GM21423 (cell line): ENCODE measurements around the gene CHAT.
"Not testable (repeated sequence)": the region's sequence is repeated elsewhere in the genome, so short reads cannot be mapped to it uniquely, and the experiment has no call there.

ENCODE experiments used
- ATAC-seq: cut with Tn5 transposase; IDR thresholded peaks from one replicate; pipeline ENCODE4 v1.9.1; 2021; ENCODE audit warnings: mild to moderate bottlenecking, moderate library complexity; ENCODE audit not compliant: unreplicated experiment

CHAT gene

DNA sequence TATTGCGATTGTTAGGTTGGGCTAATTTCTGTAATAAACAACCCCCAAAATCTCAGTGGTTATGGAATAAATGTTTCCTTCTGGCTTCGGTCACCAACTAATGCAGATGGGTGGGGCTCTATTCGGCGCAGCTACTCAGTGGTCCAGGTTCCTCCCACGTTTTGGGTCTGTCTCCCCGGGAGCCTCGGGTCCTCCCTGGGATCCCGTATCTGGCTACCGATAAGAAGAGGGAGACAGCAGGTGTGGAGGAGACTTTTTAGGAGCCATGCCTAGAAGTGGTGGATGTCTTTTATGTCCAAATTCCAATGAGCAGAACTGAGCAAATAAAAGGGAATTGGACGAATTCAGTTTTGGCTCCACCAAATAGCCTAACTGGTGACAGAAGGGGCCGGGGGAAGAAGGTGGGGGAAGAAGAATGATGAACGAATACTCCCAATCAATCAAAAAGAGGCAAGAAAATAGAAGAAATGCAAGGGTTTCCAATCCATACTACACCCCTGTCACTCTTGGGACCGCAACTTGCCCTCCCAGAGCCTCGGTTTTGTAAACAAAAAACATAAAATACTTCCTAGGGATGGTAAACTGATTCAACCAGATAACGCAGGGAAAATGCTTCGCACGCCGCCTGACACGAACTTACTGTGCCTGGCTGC is 65.1 kb downstream of the CHAT start:
- ATAC-seq, result no peak

DNA sequence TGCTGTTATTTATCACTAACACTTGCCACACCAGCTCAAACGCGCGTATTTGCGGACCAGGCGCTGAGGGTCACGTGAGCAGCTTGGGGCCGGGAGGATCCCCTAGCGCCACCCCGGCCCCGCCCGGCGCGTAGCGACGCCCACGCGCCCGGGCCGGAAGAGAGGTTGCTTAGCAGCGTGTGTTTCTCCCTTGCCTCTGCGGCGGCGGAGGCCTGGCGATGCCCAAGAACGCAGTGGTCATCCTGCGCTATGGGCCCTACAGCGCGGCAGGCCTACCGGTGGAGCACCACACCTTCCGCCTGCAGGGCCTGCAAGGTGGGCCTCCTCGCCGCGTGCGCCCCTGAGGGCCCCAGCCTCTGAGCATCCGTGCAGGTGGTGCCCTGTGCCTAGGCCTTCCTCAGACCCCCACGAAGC is 65.7 kb downstream of the CHAT start, which contains the start of gene C10orf53:
Gene C10orf53, plus strand, starts transcription at position 172 of the 414 bp plus-strand sequence. Its CDS starts 47 bp downstream, at position 219.
- ATAC-seq, result no peak

DNA sequence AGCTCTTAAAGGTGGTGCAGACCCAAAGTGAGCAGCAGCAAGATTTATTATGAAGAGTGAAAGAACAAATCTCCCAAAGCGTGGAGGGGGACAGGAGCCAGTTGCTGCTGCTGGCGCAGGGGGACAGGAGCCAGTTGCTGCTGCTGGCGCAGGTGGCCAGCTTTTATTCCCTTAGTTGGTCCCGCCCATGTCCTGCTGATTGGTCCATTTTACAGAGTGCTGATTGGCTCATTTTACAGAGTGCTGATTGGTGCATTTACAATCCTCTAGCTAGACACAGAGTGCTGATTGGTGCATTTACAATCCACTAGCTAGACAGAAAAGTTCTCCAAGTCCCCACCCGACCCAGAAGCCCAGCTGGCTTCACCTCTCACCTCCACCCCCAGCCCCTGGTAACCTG is 68.6 kb downstream of the CHAT start:
- not testable (repeated sequence) for ATAC-seq

DNA sequence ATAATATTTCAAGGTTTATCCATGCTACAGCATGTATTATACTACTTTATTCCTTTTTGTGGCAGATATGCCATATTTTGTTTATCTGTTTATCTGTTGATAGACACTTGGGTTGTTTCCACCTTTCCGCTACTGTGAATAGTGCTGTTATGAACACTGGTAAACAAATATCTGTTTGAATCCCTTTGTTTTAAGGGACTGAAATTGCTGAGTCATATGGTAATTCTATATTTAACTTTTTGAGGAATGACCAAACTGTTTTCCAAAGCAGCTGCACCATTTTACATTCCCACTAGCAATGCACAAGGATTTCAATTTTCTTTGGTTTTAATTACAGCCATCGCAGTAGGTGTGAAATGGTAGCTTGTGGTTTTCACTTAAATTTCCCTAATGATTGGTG is 69.0 kb downstream of the CHAT start:
- no peak for ATAC-seq

DNA sequence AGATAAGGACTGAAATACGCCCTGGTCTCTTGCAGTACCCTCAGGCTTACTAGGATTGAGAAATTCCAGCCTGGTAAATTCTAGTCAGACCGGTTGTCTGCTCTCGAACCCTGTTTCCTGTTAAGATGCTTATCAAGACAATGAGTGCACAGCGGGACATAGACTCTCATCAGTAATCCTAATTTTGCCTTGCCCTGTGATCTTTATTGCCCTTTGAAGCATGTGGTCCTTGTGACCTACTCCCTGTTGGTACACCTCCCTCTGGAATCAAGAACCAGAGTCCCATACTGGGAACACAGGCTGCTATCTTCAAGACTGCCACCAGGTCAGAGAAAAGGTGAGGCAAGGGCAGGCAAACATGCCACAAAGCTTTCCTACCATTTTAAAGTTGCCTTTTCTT is 72.8 kb downstream of the CHAT start:
- ATAC-seq, result no peak

DNA sequence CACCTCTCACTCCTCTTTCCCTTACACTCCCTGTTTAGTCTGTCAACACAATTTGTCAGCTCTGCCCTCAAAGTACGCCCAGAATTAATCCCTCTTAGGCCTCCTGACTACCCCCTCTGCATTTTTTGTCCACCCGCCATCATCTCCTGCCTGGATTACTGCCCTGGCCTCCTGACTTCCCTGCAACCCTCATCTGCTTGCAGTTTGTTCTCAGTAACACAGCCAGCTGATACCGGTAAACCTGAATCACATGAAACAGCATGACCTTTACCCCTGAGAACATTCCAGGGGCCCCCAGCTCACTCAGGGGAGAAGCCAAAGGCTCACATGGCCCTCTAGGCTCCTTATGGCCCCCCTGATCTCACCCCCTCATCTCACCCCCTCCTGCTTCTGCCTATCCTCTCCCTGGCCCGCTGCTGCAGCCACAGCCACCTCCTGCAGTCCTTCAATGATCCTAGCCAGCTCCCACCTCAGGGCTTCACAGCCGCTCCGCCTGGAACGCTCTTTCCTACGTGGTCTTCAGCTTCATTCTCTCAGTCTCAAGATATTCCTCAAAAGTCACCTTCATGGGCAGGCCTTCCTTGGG is 74.5 kb downstream of the CHAT start:
- no peak for ATAC-seq

DNA sequence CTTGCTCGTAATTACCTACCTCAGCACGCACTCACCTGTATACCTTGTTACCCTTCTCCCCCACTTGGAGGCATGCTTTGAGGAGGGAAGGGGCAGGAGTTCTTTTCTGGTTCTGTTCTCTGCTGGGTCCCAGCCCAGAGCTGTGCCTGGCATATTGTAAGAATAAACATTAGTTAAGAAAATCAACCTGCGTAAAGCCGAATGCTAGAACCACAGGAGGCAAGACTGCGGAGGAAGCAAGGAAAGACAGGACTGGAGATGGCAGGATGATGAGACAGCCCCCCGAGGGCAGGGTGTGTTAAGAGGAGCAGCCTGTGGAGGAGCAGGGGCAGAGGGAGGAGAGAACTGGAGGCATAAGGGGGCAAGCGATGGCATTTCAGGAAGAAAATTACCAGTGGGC is 75.1 kb downstream of the CHAT start:
- no peak for ATAC-seq

DNA sequence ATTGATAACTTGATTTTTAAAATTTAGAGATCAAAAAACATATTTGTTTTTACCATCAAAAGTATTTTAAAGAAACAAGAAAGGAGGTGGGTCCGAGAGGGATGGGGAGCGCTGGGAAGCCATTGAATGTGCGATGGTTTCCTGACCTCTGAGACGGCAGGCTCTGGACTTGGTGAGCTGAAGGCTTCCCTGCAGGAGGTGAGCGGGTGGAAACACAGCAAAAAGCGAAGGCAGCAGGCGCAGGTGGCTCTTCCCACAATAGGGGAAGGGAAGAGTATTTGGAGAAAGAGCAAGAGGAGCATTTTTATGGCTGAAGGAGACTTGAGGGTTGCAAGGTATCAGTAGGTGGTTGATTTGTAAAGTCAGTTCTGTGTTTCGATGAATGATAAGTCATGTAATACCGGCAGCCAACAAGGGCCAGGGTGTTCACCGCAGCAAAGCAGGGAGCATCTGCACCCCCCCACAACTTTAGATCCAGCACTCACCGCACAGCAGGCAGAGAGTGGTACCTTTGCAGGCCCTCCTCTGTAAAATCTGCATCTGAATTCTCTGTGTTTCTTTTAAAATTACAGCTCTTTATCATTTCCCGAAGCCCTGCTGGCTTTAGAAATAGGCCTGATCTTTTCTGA is 76.2 kb downstream of the CHAT start:
- no peak for ATAC-seq

DNA sequence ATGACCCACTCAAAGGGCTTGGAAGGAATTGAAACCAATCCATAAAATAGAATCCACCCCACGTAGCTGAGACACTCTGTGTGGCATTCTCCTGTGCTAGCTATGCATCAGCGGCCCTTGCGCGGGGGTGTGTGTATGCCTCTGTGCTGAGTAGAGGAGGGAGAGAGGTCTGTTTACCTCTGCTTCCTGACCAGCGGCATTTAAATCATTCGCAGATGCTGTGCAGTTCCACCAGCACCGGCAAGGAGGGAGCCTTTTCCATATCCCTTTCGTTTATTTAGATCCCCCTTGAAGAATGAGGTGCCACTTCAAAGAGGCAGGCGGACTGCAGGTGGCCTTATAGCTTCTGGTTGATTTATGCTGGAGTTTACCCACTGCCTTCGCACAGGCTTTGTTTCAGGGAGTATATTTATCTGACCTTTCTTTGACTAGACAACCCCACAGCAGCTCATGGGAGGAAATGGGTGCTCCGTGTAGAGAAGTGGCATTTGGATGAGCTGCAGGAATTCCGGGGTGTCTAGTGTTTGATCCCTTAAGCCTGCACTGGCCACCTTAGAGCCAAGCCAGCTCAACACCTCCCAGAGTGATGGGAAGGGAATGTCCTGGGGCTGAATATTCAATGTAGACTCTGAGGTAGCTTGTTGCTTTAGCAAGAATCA is 77.0 kb downstream of the CHAT start:
- ATAC-seq, result no peak

DNA sequence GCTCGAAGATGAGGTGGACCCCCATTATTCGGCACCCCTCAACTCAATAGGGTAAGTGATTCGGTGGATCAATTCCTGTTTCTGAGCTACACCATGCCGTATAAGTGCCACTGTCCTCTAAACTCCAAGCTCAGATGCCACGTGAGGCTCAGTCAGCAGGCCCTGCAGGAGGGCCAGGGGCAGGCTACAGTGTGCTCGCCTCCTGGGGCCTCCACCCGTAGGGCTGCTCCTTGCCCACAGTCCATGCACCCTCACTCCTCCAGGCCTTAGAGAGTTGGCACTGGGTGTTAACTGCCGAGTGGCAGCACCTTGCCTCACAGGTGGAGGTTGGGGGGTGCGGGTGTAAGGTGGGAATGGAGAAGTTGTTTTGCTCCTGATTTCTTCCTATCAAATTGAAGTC is 77.8 kb downstream of the CHAT start:
- no peak for ATAC-seq

DNA sequence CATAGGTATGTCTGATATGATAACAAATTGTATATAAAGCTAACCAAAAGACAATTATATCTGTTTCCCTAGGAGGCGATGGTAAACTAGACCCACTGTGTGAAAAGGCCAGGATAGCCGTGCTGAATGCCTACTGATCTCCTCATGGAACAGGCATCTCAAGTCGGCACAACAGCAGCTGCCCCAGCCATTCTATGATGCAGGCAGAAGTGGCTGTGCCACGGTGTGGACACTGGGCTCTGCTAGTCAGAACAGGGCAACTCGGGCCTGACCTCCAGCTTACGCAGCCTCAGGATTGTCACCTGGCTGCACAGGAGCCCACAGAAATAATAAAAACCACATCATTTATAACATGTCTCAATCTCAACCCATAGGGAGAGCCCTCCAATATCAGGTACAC is 80.6 kb downstream of the CHAT start:
- ATAC-seq, result no peak

DNA sequence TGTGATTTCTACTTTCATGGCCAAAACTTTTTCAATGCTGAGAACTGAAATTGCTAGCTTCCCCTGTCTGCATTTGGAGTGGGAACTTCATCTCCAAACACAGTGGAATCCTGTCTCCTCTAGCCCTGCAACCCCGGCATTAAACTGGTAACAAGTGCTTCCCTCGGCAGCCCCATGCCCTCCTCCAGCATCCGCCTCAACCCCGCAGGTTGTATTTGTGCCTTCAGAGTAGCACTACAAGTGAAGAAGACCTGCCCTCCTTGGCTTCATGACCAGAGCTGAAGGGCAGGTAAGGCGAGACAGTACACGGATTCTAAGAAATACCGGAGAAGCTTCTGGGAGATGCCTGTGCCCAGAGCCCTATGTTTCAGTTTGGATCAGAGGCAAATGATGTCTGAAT is 82.5 kb downstream of the CHAT start:
- no peak for ATAC-seq

DNA sequence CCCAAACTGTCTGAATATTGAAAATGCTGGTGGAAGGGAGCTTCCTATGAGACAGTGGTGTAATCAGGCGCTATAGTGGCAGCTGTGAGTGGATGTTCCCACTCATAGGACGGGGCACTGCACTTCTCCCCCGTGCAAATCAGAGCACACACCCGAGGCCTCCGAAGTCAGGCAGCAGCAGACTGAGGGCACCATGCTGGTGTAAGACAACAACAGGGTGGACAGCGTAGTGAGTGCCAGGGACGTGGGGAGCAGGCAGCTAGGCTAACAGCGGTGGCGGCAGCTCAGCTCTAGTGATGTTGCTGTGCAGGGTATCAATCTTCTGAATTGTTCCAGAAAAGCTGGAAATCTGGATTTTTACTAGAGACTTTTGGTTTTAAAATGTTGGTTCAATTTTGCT is 84.8 kb downstream of the CHAT start:
- no peak for ATAC-seq

DNA sequence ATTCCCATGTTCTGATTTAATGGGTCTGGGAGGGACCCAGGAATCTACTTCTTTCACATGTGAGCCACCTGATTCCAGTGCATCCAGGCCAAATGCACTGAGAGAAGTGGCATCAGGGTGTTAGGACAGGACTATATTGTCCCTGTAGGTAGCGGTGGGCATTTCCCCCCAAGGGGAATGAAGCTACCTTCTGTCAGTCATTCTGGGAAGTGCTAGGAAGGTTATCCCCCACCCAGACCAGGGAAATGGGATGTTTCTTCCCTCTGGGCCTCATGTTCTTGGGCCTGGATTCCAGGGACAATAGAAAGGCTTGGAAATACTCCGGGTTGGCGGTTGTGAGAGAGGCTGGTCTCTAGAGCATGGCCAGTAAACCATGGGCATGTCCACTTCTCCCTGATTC is 86.4 kb downstream of the CHAT start:
- no peak for ATAC-seq

DNA sequence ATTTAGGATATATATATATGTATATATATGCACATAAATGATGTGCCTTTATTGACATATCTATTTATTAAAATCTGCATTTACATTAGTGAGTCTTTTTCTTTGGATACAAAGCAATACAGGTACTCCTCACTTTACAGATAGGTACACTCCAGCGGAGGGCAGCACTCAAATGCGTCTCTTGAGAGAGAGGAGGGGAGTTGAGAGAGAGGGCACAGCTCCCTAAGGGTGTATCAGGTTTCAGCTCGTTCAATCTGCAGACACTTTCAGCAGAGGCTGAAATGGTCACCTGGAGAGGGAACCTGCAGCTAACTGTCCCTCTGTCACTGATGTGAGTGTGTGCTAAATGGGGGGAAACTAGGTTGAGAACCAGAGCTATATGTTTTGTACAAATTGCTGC is 87.2 kb downstream of the CHAT start:
- no peak for ATAC-seq

DNA sequence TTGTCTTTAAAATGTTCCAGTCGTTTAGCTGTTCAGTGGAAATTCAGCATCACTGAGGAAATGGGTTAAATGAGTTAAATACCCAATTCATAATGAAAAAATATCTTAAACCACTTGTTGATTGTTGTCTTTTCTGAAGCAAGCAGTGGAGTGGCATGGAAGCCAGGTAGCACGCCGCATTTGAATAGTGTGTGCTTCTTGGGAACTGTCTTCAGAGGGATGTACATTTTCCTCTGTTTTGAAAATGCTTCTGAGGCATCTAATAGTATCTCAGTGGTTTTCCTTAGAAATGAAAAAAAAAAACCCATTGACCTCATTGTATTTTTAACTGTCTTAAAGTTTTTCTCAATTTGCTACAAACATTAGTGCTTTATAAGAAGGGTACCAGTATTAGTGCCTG is 93.7 kb downstream of the CHAT start:
- ATAC-seq, result no peak

DNA sequence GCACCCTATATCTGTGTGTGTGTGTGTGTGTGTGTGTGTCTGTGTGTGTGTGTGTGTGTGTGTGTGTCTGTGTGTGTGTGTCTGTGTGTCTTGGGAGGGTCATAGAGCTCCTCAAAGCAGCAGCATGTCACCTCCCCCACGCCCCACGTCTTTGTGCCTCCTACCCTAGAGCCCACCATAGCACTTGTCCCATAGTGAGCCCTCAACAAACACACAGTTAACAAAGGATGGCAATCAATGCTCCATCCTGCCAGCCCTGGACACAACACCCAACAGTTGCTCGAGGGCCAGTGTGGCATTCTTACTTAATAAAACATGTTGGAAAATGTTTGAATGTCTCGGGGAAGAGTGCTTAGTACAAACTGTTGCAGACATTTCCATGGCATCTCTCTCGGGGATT is 96.1 kb downstream of the CHAT start:
- ATAC-seq, result no peak

DNA sequence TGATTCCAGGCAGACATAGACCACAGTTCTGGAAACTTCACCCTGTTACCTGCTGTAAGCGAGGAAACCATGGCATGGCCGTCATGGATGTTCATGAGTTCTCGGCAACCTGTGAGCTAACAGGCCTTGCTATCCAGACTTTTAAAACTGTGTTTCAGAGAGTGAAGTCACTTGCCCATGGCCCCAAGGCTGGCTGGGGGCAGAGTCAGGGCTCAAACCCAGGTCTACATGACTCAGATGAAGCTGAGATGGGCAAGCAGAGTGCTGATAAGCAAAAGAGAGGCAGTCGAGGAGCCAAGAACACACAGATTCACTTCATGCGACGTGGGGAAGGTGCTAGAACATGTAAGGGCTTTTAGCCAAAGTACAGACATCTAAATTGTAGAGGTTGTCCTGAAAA is 97.1 kb downstream of the CHAT start:
- ATAC-seq, result no peak

DNA sequence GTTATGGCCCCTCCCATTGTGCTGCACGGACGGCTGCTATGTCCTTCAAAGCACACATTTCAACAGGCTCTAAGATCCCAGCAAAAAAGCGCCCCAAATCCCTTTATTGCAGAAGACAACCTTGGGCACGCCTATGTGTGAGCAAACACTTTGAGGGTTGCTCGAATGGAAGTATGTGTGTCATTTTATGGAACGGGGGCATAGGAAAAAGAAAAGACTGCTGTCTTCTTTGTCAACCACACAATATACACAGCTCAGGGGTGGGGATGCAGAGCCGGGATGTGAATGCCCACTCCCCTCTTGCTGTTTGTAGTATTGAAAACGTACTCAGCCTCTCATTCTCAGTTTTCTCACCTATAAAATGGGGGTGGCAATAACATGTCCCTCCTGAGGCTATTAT is 97.6 kb downstream of the CHAT start:
- no peak for ATAC-seq

DNA sequence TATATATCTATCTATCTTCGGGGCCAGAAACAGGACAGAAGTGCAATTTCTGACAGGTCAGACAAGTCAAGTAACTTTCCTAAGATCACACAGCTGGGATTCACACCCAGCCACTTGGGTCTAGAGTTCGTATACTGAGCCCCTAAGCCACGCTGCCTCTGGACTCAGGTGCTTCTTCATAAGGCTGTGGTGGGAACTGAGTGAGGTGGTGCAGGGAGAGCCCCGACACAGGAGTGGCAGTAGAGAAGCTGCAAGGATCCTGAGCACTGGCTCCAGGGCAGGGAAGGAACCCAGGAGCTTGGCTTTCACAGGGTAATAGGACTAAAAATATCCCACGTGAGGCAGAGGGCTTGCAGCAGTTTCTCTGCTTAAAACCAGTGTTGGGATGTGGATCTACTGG is 99.4 kb downstream of the CHAT start:
- no peak for ATAC-seq
